Stomach (tissue), 9 donors: ENCODE data around the gene TYW3. TPM values are rescaled to one million over a fixed set of nuclear protein-coding genes. Genes with fewer than 3 reads are reported as not detected.

Source experiments
- DNase-seq, 2 donors: peaks; one replicate each; pipeline versions ENCODE4 v3.0.0 to v3.0.0-alpha.2; 2013 to 2019
- H3K27ac ChIP-seq, 5 donors: fragments of 200-600 bp in 4 of 5; sonication (generic) in 4 of 5; one replicate each; pipeline ENCODE4 v1.5.1; 2013 to 2019; ENCODE audit warnings: mild to moderate bottlenecking in 1 of 5, moderate library complexity in 1 of 5
- H3K27me3 ChIP-seq, 3 donors: fragments of 200-600 bp; sonication (generic); one replicate each; pipeline ENCODE4 v1.5.1; 2017 to 2019; ENCODE audit warnings: mixed run types in 1 of 3
- H3K36me3 ChIP-seq, 4 donors: fragments of 200-600 bp; sonication (generic); 1 replicate in 3 of 4; 2 replicates in 1 of 4; pipeline ENCODE4 v1.5.1; 2016 to 2019
- H3K4me1 ChIP-seq, 4 donors: fragments of 200-600 bp; sonication (generic); one replicate each; pipeline ENCODE4 v1.5.1; 2016 to 2019
- H3K4me3 ChIP-seq, 4 donors: fragments of 200-600 bp; sonication (generic) in 3 of 4; one replicate each; pipeline ENCODE4 v1.5.1; 2016 to 2019; ENCODE audit warnings: mild to moderate bottlenecking in 1 of 4
- H3K9me3 ChIP-seq, 4 donors: fragments of 200-600 bp; sonication (generic); one replicate each; pipeline ENCODE4 v1.5.1; 2016 to 2019
- CTCF ChIP-seq, 7 experiments: fragments of 450-650 bp in 4 of 7; fragments of 200-600 bp in 3 of 7; sonication (generic) in 3 of 7; IDR thresholded peaks; one replicate each; pipeline ENCODE4 v1.5.1; 2016 to 2019; ENCODE audit warnings: antibody characterized with exemption in 7 of 7, control low read depth in 2 of 7, mild to moderate bottlenecking in 1 of 7
- EP300 ChIP-seq: sonication (generic); formaldehyde crosslinking; IDR thresholded peaks from one replicate; pipeline ENCODE4 v1.6.1; 2017; ENCODE audit warnings: antibody characterized with exemption
- POLR2A ChIP-seq, 4 donors: fragments of 450-650 bp; IDR thresholded peaks; one replicate each; pipeline ENCODE4 v1.6.1; 2016; ENCODE audit warnings: antibody characterized with exemption in 4 of 4, control low read depth in 2 of 4, mild to moderate bottlenecking in 1 of 4, moderate library complexity in 1 of 4
- POLR2AphosphoS5 ChIP-seq, 3 donors: sonication (generic); formaldehyde crosslinking; IDR thresholded peaks; one replicate each; pipeline ENCODE4 v1.6.1; 2016; ENCODE audit warnings: antibody characterized with exemption in 3 of 3
- WGBS, 5 donors: extraction: QIAGEN DNeasy Blood & Tissue Kit in 3 of 5; methylation state at CpG; one replicate each; pipeline versions ENCODE4 v1.1.5 to v1.1.7; 2013 to 2018; 5-methylcytosine and 5-hydroxymethylcytosine counted together
- intact Hi-C: fragments of 100-400 bp; cut with DNase I; formaldehyde crosslinking; loops from one replicate; pipeline ENCODE4 v1.15.1; 2023; ENCODE audit warnings: low total_unique reads
- polyA plus RNA-seq, 3 donors: library from polyadenylated mRNA; stranded (reverse); fragments of 200-250 nt; gene quantifications; one replicate each; pipeline ENCODE4 v1.2.3, GENCODE V29; 2013
- total RNA-seq, 5 donors: library from RNA; depleted of rRNA; stranded (reverse); fragments of >200 nt; gene quantifications; one replicate each; pipeline versions ENCODE4 v1.1.0 to v1.2.3, GENCODE V29; 2014 to 2016
- donor health status: healthy with polysubstance abuse.
- donor health status: Bipolar disorder and iron deficiency.
- donor health status: healthy.

Gene TYW3
- total and polyA plus RNA-seq, 8 donors: 2.3 to 24.0 (median 16.9) TPM

GRCh38 chr1:74715806-74716205, 17.1 kb upstream of the TYW3 start:
- DNase-seq: no peak
- Histone ChIP-seq H3K36me3 (peaks cover 17 to 97% (median 93%) of the 10 kb centered on the region in 4 donors), H3K4me3 (no peak overlapping the region), H3K4me1 (peaks cover 0 to 31% (median 10%) of the 10 kb centered on the region in 4 donors), H3K27me3 (no peaks in the 10 kb centered on the region), H3K9me3 (no peaks in the 10 kb centered on the region), H3K27ac (no peak overlapping the region)
- intact Hi-C loops: no loop called here
- TF ChIP-seq POLR2AphosphoS5 (IDR thresholded peaks at IDR 0.05): no peak
- TF ChIP-seq EP300: no peak
- TF ChIP-seq POLR2A (IDR thresholded peaks at IDR 0.05): no peak
- no peak for TF ChIP-seq CTCF (IDR thresholded peaks at IDR 0.05)
- 82 to 97% (median 93%) methylated on average over 6 of the region's 6 CpGs for WGBS, 5 donors

- Histone ChIP-seq H3K4me3 (no peak overlapping the region), H3K4me1 (peaks cover 0 to 31% (median 10%) of the 10 kb centered on the region in 4 donors), H3K27ac (no peak overlapping the region), H3K9me3 (no peaks in the 10 kb centered on the region), H3K36me3 (peaks cover 24 to 97% (median 93%) of the 10 kb centered on the region in 4 donors), H3K27me3 (no peaks in the 10 kb centered on the region)
- TF ChIP-seq POLR2AphosphoS5 (IDR thresholded peaks at IDR 0.05) (no peak), POLR2A (IDR thresholded peaks at IDR 0.05) (no peak), CTCF (IDR thresholded peaks at IDR 0.05) (no peak), EP300 (no peak)
- 93 to 100% (median 98%) methylated on average over 1 of the region's 1 CpG for WGBS, 5 donors
- no peak for DNase-seq
- intact Hi-C loops: no loop called here
Observed at GRCh38 chr1:74716822-74717221, 16.1 kb upstream of the TYW3 start.

GRCh38 chr1:74717626-74718025, 15.3 kb upstream of the TYW3 start:
- no peaks in the 10 kb centered on the region for H3K9me3 ChIP-seq
- H3K27me3 ChIP-seq: no peaks in the 10 kb centered on the region
- peaks cover 31 to 99% (median 93%) of the 10 kb centered on the region in 4 donors for H3K36me3 ChIP-seq
- no peak for DNase-seq
- intact Hi-C loops: no loop called here
- 93 to 98% (median 95%) methylated on average over 2 of the region's 2 CpGs for WGBS, 5 donors
- H3K27ac ChIP-seq: no peak overlapping the region
- TF ChIP-seq CTCF (IDR thresholded peaks at IDR 0.05): no peak
- TF ChIP-seq EP300: no peak
- TF ChIP-seq POLR2AphosphoS5 (IDR thresholded peaks at IDR 0.05): no peak
- no peak for TF ChIP-seq POLR2A (IDR thresholded peaks at IDR 0.05)
- peaks cover 0 to 31% (median 10%) of the 10 kb centered on the region in 4 donors for H3K4me1 ChIP-seq
- no peak overlapping the region for H3K4me3 ChIP-seq

GRCh38 chr1:74726063-74726462, 6.9 kb upstream of the TYW3 start:
- Histone ChIP-seq H3K4me3 (no peak overlapping the region), H3K36me3 (peaks cover 22 to 58% (median 37%) of the 10 kb centered on the region in 4 donors), H3K27ac (no peak overlapping the region), H3K27me3 (no peaks in the 10 kb centered on the region), H3K4me1 (peaks cover 0 to 46% (median 15%) of the 10 kb centered on the region in 4 donors), H3K9me3 (peaks cover 0 to 14% (median 5%) of the 10 kb centered on the region in 4 donors)
- TF ChIP-seq CTCF (IDR thresholded peaks at IDR 0.05): no peak
- no peak for TF ChIP-seq POLR2AphosphoS5 (IDR thresholded peaks at IDR 0.05)
- no peak for TF ChIP-seq EP300
- no peak for TF ChIP-seq POLR2A (IDR thresholded peaks at IDR 0.05)
- WGBS, 5 donors: 93 to 100% (median 100%) methylated on average over 1 of the region's 1 CpG
- intact Hi-C loops: no loop called here
- no peak for DNase-seq
